KMS-11 (cell line): ENCODE results near the gene GNG7.

Source experiments
- H2AFZ ChIP-seq: fragments of 200-600 bp; sonication (generic); 2 replicates; pipeline ENCODE4 v1.6.1; 2016; ENCODE audit warnings: antibody characterized with exemption, mixed run types, low read depth
- H3K27ac ChIP-seq: fragments of 200-600 bp; sonication (generic); 2 replicates; pipeline ENCODE4 v1.6.1; 2016; ENCODE audit warnings: mild to moderate bottlenecking, mixed run types
- H3K27me3 ChIP-seq: fragments of 200-600 bp; sonication (generic); 2 replicates; pipeline ENCODE4 v1.6.1; 2017; ENCODE audit warnings: mild to moderate bottlenecking, low read depth, mixed run types, moderate library complexity; ENCODE audit not compliant: insufficient read depth
- H3K36me3 ChIP-seq: fragments of 200-600 bp; sonication (generic); 2 replicates; pipeline ENCODE4 v1.6.1; 2017; ENCODE audit warnings: mild to moderate bottlenecking, mixed run types; ENCODE audit not compliant: insufficient read depth
- H3K4me1 ChIP-seq: fragments of 200-600 bp; sonication (generic); 2 replicates; pipeline ENCODE4 v1.6.1; 2016; ENCODE audit warnings: mild to moderate bottlenecking, low read depth, mixed run types; ENCODE audit not compliant: poor library complexity, severe bottlenecking
- H3K4me2 ChIP-seq: fragments of 200-600 bp; sonication (generic); 2 replicates; pipeline ENCODE4 v1.7.0; 2016; ENCODE audit warnings: mild to moderate bottlenecking, mixed run types
- H3K4me3 ChIP-seq: fragments of 200-600 bp; sonication (generic); IDR thresholded peaks from 2 replicates; pipeline ENCODE4 v1.6.1; 2017; ENCODE audit warnings: low read depth, low read length, mixed read lengths; ENCODE audit not compliant: insufficient read depth
- H3K79me2 ChIP-seq: fragments of 200-600 bp; sonication (generic); 2 replicates; pipeline ENCODE4 v1.6.1; 2016; ENCODE audit warnings: low read depth, mixed run types; ENCODE audit not compliant: insufficient read depth
- H3K9ac ChIP-seq: fragments of 200-600 bp; sonication (generic); 2 replicates; pipeline ENCODE4 v1.6.1; 2016; ENCODE audit warnings: mild to moderate bottlenecking, mixed run types
- H4K20me1 ChIP-seq: fragments of 200-600 bp; sonication (generic); 2 replicates; pipeline ENCODE4 v1.6.1; 2016; ENCODE audit warnings: mild to moderate bottlenecking, mixed run types; ENCODE audit not compliant: insufficient read depth
- CTCF ChIP-seq: fragments of 200-600 bp; sonication (generic); conservative IDR thresholded peaks from 2 replicates; pipeline ENCODE4 v1.6.1; 2017; ENCODE audit warnings: low read depth, mild to moderate bottlenecking, antibody characterized with exemption, low read length, moderate library complexity, mixed read lengths

GNG7 gene

GRCh38 chr19:2693492-2694160, 8.9 kb downstream of the GNG7 start:
- no peaks in the 10 kb centered on the region for H4K20me1 ChIP-seq
- no peak overlapping the region for H2AFZ ChIP-seq
- no peak overlapping the region for H3K4me2 ChIP-seq
- no peaks in the 10 kb centered on the region for H3K36me3 ChIP-seq
- TF ChIP-seq CTCF, result no peak
- H3K4me1 ChIP-seq, result peaks cover 16% of the 10 kb centered on the region
- no peaks in the 10 kb centered on the region for H3K27me3 ChIP-seq
- H3K27ac ChIP-seq, result no peak overlapping the region
- no peak overlapping the region for H3K4me3 ChIP-seq
- no peak overlapping the region for H3K9ac ChIP-seq
- H3K79me2 ChIP-seq, result no peaks in the 10 kb centered on the region

- Histone ChIP-seq H3K36me3 (no peaks in the 10 kb centered on the region), H3K27me3 (no peaks in the 10 kb centered on the region), H3K9ac (no peak overlapping the region), H3K4me2 (no peak overlapping the region), H3K4me3 (no peak overlapping the region), H3K27ac (no peak overlapping the region), H3K4me1 (no peaks in the 10 kb centered on the region), H2AFZ (no peak overlapping the region), H3K79me2 (no peaks in the 10 kb centered on the region), H4K20me1 (no peaks in the 10 kb centered on the region)
- no peak for TF ChIP-seq CTCF
These were observed 10.5 kb downstream of the GNG7 start for GRCh38 chr19:2691951-2692350.

- Histone ChIP-seq H3K36me3 (no peaks in the 10 kb centered on the region), H3K4me1 (no peaks in the 10 kb centered on the region), H3K4me2 (no peak overlapping the region), H3K9ac (no peak overlapping the region), H4K20me1 (no peaks in the 10 kb centered on the region), H3K79me2 (no peaks in the 10 kb centered on the region), H3K4me3 (no peak overlapping the region), H3K27me3 (no peaks in the 10 kb centered on the region), H3K27ac (no peak overlapping the region), H2AFZ (no peak overlapping the region)
- TF ChIP-seq CTCF, result no peak
These were observed 11.6 kb downstream of the GNG7 start for GRCh38 chr19:2690856-2691255.

GRCh38 chr19:2686360-2686759, 16.1 kb downstream of the GNG7 start:
- H4K20me1 ChIP-seq, result no peaks in the 10 kb centered on the region
- H3K4me2 ChIP-seq, result no peak overlapping the region
- no peak overlapping the region for H3K9ac ChIP-seq
- no peaks in the 10 kb centered on the region for H3K36me3 ChIP-seq
- no peak for TF ChIP-seq CTCF
- no peak overlapping the region for H3K4me3 ChIP-seq
- no peaks in the 10 kb centered on the region for H3K27me3 ChIP-seq
- no peak overlapping the region for H2AFZ ChIP-seq
- no peak overlapping the region for H3K27ac ChIP-seq
- no peaks in the 10 kb centered on the region for H3K79me2 ChIP-seq
- H3K4me1 ChIP-seq, result no peaks in the 10 kb centered on the region
